ENCODE results near the gene POU2AF1.

POU2AF1 gene

DNA sequence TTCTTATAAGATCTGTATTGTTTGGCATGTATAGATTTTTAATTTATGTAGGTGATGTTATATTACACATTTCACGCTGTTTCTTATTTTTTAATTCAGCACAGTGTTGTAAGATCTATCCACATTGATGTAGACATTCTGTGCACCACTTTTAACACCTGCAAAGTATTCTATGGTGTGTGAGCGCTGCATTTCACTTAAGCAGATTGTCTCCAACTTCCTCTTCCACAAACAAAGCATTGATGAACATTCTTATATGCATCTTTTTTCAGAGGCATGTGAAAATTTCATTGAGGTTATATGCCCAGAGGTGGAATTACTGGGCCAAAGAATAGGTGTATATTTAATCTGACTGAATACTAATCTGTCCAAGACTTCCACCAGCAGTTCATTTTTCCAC lies 3.4 kb upstream of the POU2AF1 start:
- no peak overlapping the region for H3K9ac ChIP-seq (ENCODE audit: low read length)
- no peaks in the 10 kb centered on the region for H3K4me1 ChIP-seq (ENCODE audit: control insufficient read depth, low read depth, low read length)
- H3K27ac ChIP-seq (ENCODE audit: low read length) = no peak overlapping the region
- no peaks in the 10 kb centered on the region for H3K9me3 ChIP-seq (ENCODE audit: control insufficient read depth, low read depth, low read length)
- no peaks in the 10 kb centered on the region for H3K36me3 ChIP-seq (ENCODE audit: control insufficient read depth, low read depth, low read length)
- no peaks in the 10 kb centered on the region for H3K27me3 ChIP-seq (ENCODE audit: control insufficient read depth, insufficient read depth, low read length)
- no peak overlapping the region for H3K4me3 ChIP-seq (ENCODE audit: low read length)

DNA sequence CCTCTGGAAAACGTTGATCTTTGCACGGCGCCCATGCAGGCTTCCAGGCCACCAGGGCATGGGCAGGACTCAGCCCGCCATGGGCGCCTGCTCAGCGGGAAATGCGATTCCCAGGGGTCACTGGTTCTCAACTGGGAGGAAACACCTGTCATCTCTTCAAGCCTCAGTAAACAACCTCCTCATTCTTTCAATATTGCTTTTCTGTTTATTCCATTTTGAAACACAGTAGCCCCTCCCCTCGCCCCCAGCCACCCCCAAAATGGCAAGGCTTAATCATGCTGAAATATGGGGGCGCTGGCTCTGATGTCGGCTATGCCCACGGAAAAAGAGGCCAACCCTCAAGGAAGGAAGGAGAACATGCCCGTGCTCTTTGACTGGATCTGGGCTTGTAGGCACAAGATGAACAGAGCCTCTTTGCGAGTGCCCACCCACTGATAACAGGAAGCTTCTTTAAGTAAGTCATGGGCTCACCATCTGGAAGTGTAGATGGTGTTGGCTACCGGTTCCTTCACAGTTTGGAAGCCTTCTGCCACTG lies 594 bp upstream of the POU2AF1 start:
- Histone ChIP-seq H3K9me3 (ENCODE audit: control insufficient read depth, low read depth, low read length) (no peaks in the 10 kb centered on the region), H3K27me3 (ENCODE audit: control insufficient read depth, insufficient read depth, low read length) (no peaks in the 10 kb centered on the region), H3K4me1 (ENCODE audit: control insufficient read depth, low read depth, low read length) (no peaks in the 10 kb centered on the region), H3K4me3 (ENCODE audit: low read length) (no peak overlapping the region), H3K36me3 (ENCODE audit: control insufficient read depth, low read depth, low read length) (no peaks in the 10 kb centered on the region), H3K27ac (ENCODE audit: low read length) (no peak overlapping the region), H3K9ac (ENCODE audit: low read length) (no peak overlapping the region)

DNA sequence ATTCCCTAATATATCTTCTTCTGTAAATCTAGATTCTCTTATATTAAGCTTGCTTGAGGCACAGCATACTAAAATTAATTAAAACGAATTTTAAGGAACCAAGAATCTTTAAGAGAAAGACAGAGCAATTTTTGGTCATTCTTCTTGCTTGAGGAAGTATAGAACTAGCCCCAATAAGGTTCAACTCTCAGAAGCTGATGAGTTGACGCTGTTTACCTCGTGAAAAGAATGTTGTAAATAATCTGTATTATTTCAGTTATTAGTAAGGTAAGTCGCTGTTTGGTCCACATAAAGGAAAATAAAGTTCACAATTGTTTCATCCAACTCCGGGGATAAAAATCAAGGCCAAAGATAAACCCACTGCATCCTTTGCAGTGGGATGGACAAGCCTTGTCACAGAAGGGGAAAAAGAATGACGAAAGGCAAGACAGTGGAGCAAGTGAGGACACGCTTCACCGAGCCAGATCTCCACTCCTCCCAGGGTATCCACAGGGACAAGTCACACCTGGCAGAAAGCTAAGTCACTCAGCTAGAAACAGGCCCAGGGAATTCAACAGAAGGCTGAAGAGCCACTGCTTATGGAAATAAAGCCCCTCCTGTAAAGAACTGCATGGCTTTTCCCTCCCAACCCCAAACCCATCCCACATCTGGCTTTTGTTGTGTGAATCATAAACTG lies 752 bp downstream of the POU2AF1 start:
- Histone ChIP-seq H3K4me3 (ENCODE audit: low read length) (no peak overlapping the region), H3K9ac (ENCODE audit: low read length) (no peak overlapping the region)

DNA sequence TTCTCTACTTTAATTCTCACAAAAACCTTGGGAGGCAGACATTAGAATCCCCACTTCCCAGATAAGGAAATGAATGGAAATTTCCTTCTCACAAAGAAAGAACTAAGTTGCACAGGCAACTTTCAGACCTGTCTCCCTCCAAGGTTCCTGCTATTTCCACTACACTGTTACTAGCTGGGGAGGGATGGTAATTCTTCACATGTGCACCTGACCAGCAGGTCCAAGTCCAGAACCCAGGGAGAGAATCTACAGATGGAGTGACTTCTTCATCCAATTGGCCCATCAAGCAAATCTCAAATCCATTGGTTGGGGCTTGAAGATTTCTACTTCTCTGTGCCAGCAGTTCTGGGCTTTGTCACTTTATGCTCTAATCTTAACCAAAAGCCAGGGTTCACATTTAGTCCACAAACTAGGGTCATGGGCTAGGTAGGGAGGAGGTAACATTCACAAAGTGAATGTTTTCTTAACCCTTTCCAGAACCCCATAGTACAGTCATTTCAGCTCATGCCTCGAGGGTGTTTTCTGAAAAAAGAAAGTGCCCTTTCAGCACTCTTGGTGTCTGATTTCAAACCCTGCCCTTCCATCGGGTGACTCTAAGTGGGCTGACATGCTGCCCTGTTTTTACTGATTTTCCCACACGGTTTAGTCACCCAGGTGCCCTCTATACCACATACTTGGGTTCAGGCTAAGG lies 2.7 kb downstream of the POU2AF1 start:
- H3K4me3 ChIP-seq (ENCODE audit: low read length) = no peak overlapping the region
- H3K9me3 ChIP-seq (ENCODE audit: control insufficient read depth, low read depth, low read length) = no peaks in the 10 kb centered on the region
- H3K27me3 ChIP-seq (ENCODE audit: control insufficient read depth, insufficient read depth, low read length) = no peaks in the 10 kb centered on the region
- H3K4me1 ChIP-seq (ENCODE audit: control insufficient read depth, low read depth, low read length) = no peaks in the 10 kb centered on the region
- H3K9ac ChIP-seq (ENCODE audit: low read length) = no peak overlapping the region
- H3K27ac ChIP-seq (ENCODE audit: low read length) = no peak overlapping the region
- no peaks in the 10 kb centered on the region for H3K36me3 ChIP-seq (ENCODE audit: control insufficient read depth, low read depth, low read length)

More for the DNA sequence above, 752 bp downstream of the POU2AF1 start:
- H3K4me1 ChIP-seq (ENCODE audit: control insufficient read depth, low read depth, low read length) = no peaks in the 10 kb centered on the region
- no peaks in the 10 kb centered on the region for H3K36me3 ChIP-seq (ENCODE audit: control insufficient read depth, low read depth, low read length)
- no peaks in the 10 kb centered on the region for H3K9me3 ChIP-seq (ENCODE audit: control insufficient read depth, low read depth, low read length)
- H3K27me3 ChIP-seq (ENCODE audit: control insufficient read depth, insufficient read depth, low read length) = no peaks in the 10 kb centered on the region
- no peak overlapping the region for H3K27ac ChIP-seq (ENCODE audit: low read length)

DNA sequence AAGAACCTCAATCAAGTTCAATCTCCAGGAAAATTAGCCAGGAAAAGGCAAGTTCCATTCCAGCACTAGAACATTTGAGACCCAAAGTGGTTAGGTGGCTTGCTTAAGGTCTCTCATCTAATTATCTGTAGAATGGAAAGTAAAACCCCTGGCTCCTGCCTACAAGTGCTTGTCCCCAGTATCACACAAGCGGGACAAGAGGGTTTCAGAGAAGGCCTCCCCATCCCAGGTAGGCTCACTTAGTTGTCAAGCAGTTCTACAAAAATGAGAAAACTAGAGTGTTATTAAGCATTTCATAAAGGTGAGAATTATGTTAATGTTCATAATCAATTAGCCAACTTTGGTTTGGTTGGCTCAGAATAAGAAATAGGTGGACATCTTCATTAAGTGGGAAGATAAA lies 5.5 kb downstream of the POU2AF1 start:
- no peaks in the 10 kb centered on the region for H3K4me1 ChIP-seq (ENCODE audit: control insufficient read depth, low read depth, low read length)
- no peak overlapping the region for H3K4me3 ChIP-seq (ENCODE audit: low read length)
- no peak overlapping the region for H3K27ac ChIP-seq (ENCODE audit: low read length)
- H3K27me3 ChIP-seq (ENCODE audit: control insufficient read depth, insufficient read depth, low read length) = no peaks in the 10 kb centered on the region
- no peaks in the 10 kb centered on the region for H3K9me3 ChIP-seq (ENCODE audit: control insufficient read depth, low read depth, low read length)
- no peak overlapping the region for H3K9ac ChIP-seq (ENCODE audit: low read length)
- H3K36me3 ChIP-seq (ENCODE audit: control insufficient read depth, low read depth, low read length) = no peaks in the 10 kb centered on the region

DNA sequence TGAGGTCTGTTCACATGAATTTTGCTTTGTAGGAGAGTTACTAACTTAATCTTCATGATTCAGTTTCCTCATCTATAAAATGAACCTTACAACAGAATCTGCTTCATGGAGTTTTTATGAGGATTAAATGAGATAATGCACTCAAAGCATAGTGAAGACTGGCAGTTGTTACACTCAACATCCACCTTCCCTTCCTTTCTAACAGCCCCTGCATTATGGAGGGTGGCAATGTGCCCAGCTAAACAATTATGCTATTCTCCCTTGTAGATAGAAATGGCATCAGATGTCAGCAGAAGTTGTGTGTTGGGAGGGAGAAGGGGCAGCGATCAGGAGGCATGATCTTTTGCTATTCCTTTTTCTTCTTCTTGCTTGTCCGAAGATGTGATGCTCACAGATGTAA lies 6.5 kb downstream of the POU2AF1 start:
- Histone ChIP-seq H3K4me1 (ENCODE audit: control insufficient read depth, low read depth, low read length) (no peaks in the 10 kb centered on the region), H3K27ac (ENCODE audit: low read length) (no peak overlapping the region), H3K9me3 (ENCODE audit: control insufficient read depth, low read depth, low read length) (no peaks in the 10 kb centered on the region), H3K9ac (ENCODE audit: low read length) (no peak overlapping the region), H3K27me3 (ENCODE audit: control insufficient read depth, insufficient read depth, low read length) (no peaks in the 10 kb centered on the region), H3K4me3 (ENCODE audit: low read length) (no peak overlapping the region), H3K36me3 (ENCODE audit: control insufficient read depth, low read depth, low read length) (no peaks in the 10 kb centered on the region)

DNA sequence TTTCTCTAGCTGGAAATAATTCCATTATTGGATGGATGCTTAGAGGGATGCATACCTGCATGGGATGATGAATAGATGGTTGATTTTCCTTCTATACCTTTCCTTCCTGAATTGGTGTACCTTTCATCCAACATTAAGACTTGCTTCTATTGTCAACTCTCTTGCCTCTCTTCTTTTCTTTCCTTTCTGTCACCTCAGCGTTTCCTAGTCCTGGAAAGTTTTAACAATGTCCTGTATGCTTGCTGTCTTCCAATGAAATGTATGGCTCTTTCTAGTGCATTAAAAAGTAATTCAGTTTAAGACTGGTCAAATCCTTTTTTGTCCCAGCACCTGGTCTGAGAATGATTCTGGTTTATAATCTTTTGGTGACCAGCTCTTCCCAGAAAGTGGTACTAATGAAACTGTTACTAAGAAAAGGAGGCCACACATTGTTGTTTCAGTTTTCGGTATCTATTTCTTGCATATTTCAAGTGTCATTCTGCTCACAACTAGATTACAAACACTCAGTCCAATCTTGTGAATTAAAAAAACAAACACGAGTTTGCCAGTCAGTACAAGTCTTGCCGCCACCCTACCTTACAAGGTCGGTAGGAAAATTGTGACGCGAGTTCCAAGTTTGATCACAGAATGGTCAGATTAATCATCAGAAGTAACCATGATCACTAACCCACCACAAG lies 8.0 kb downstream of the POU2AF1 start:
- no peak overlapping the region for H3K9ac ChIP-seq (ENCODE audit: low read length)
- no peak overlapping the region for H3K4me3 ChIP-seq (ENCODE audit: low read length)
- no peaks in the 10 kb centered on the region for H3K4me1 ChIP-seq (ENCODE audit: control insufficient read depth, low read depth, low read length)
- H3K36me3 ChIP-seq (ENCODE audit: control insufficient read depth, low read depth, low read length) = no peaks in the 10 kb centered on the region
- no peak overlapping the region for H3K27ac ChIP-seq (ENCODE audit: low read length)
- no peaks in the 10 kb centered on the region for H3K9me3 ChIP-seq (ENCODE audit: control insufficient read depth, low read depth, low read length)
- no peaks in the 10 kb centered on the region for H3K27me3 ChIP-seq (ENCODE audit: control insufficient read depth, insufficient read depth, low read length)

DNA sequence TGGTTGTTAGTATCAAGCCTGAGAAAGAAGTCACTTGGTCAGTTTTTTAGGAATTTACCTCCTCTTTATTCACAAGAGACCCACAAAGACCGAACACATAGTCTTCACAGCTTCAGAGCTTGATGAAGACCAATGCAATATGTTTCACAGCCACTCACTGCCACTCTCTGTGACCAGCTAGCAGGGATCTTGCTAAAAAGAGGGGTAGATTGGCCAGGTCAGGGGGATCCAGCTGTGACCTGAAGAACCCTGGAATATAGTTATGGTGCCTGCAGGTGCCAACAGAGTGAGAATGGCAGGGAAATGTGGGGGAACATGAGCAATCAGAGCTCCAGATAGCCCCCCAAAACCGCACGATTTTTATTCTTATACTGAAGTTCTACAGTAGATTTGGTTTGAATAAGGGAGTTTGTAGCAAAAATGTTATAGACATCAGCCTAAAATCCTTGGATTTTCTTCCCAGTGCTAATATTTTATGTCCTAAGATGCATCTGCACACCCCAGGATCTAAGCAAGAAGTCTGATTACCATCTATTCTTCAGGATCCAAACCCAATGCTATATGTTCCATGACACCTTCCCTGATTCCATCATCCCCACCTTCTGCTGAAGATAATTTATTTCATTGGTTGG lies 8.7 kb downstream of the POU2AF1 start:
- Histone ChIP-seq H3K27me3 (ENCODE audit: control insufficient read depth, insufficient read depth, low read length) (no peaks in the 10 kb centered on the region), H3K4me3 (ENCODE audit: low read length) (no peak overlapping the region), H3K9me3 (ENCODE audit: control insufficient read depth, low read depth, low read length) (no peaks in the 10 kb centered on the region), H3K36me3 (ENCODE audit: control insufficient read depth, low read depth, low read length) (no peaks in the 10 kb centered on the region), H3K27ac (ENCODE audit: low read length) (no peak overlapping the region), H3K4me1 (ENCODE audit: control insufficient read depth, low read depth, low read length) (no peaks in the 10 kb centered on the region), H3K9ac (ENCODE audit: low read length) (no peak overlapping the region)

DNA sequence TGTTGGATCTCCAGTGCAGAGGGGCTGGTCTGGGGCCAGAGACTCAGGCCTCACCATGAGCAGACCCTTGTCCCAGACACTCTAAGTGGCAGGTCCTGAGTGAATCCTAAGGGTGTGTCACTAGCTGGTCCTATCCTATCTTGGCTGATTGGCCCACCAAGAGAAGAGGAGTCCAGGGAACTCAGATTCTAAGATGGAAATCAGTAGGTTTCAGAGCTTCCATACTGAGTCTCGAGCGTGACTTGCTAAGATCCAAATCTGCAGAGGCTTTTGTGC lies 10.9 kb downstream of the POU2AF1 start:
- H3K27me3 ChIP-seq (ENCODE audit: control insufficient read depth, insufficient read depth, low read length) = no peaks in the 10 kb centered on the region
- H3K4me1 ChIP-seq (ENCODE audit: control insufficient read depth, low read depth, low read length) = no peaks in the 10 kb centered on the region
- H3K9ac ChIP-seq (ENCODE audit: low read length) = no peak overlapping the region
- no peak overlapping the region for H3K4me3 ChIP-seq (ENCODE audit: low read length)
- no peak overlapping the region for H3K27ac ChIP-seq (ENCODE audit: low read length)
- H3K9me3 ChIP-seq (ENCODE audit: control insufficient read depth, low read depth, low read length) = no peaks in the 10 kb centered on the region
- H3K36me3 ChIP-seq (ENCODE audit: control insufficient read depth, low read depth, low read length) = no peaks in the 10 kb centered on the region

DNA sequence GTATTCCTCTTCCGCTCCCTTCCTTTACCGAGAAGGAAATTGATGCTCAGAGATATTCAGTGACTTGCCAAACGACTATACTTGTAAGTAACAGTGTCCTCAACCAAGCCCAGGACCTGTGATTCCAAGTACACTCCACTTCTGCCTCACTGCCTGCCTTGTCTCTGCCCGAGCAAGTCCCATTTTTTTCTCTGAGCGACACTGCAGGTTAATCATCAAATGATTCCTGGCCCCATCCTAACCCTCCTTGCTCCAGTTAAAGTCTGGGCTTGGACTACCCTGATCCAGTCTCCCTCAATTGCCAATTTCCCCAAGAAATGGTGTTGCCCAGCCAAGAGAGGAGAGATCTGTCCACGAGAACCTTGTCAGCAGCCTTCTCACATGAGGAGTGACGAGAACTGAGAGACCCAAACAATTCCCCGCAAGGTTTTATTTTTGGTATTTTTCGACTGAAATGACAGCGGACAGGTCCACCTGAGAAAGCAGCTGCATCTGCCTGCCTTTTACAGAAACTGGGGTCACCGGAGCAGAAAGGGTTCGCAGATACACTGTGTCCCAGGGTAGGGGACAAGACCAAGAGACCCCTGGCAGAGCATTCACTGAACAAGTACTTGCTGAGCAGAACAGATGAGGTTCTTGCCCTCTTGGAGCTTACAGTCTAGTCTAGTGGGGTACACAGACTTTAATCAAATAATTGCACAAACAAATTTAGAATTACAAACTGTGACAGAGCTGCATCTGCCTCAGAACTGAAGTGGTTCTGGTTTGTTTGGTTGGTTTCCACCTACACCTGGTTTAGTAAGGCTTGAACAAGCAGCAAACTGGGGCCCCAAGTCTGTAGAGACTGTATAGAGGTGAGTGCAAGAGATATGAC lies 11.4 kb downstream of the POU2AF1 start:
- H3K4me1 ChIP-seq (ENCODE audit: control insufficient read depth, low read depth, low read length) = no peaks in the 10 kb centered on the region
- no peak overlapping the region for H3K4me3 ChIP-seq (ENCODE audit: low read length)
- no peaks in the 10 kb centered on the region for H3K9me3 ChIP-seq (ENCODE audit: control insufficient read depth, low read depth, low read length)
- H3K36me3 ChIP-seq (ENCODE audit: control insufficient read depth, low read depth, low read length) = no peaks in the 10 kb centered on the region
- H3K9ac ChIP-seq (ENCODE audit: low read length) = no peak overlapping the region
- no peak overlapping the region for H3K27ac ChIP-seq (ENCODE audit: low read length)
- H3K27me3 ChIP-seq (ENCODE audit: control insufficient read depth, insufficient read depth, low read length) = no peaks in the 10 kb centered on the region
